NB4 (cell line): ENCODE measurements around the gene GRIK1.

ENCODE experiments used
- CTCF ChIP-seq: IDR thresholded peaks from one replicate; pipeline ENCODE4 v1.5.1; 2012; ENCODE audit warnings: low read depth, low read length
- TF ChIP-seq, protein P1 (sequence below): IDR thresholded peaks from 2 replicates; pipeline ENCODE4 v1.6.1; 2011; ENCODE audit warnings: low read depth, low read length

DNA sequence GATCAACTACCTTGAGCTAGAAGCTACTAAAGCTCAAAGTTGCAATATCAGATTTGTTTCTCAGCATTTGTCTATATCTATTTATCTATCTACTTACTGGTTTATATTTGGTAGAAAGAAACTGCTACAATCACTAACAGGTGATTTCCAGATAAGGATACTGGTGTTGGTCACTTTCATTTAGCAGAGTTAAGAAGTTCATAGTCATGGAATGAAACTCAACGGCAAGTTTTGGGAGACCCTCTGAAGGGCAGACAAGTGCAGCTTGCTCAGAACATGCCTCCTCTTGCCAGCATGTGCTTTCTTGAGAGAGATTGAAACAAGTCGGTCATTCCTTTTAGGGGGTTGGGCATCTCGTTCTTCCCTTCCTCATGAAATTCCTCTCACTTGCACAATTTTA, 296.5 kb downstream of the GRIK1 start:
- no peak for TF ChIP-seq CTCF
- TF ChIP-seq, protein P1, sequence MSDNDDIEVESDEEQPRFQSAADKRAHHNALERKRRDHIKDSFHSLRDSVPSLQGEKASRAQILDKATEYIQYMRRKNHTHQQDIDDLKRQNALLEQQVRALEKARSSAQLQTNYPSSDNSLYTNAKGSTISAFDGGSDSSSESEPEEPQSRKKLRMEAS, result no peak
